H4 (cell line): ENCODE measurements around the gene NFATC1. TPM values are rescaled to one million over a fixed set of nuclear protein-coding genes. Genes with fewer than 3 reads are reported as not detected.

Experiments used
- DNase-seq: peaks from one replicate; pipeline ENCODE4 v3.0.0-alpha.2; 2015; ENCODE audit warnings: low spot score
- total RNA-seq: library from RNA; depleted of rRNA; stranded (reverse); fragments of >200 nt; shearing (Covaris generic); gene quantifications from 2 replicates; pipeline ENCODE4 v1.2.3, GENCODE V29; 2014

Gene NFATC1
- total RNA-seq, 1 experiment from 2014 or later, result 4.3 TPM

DNA sequence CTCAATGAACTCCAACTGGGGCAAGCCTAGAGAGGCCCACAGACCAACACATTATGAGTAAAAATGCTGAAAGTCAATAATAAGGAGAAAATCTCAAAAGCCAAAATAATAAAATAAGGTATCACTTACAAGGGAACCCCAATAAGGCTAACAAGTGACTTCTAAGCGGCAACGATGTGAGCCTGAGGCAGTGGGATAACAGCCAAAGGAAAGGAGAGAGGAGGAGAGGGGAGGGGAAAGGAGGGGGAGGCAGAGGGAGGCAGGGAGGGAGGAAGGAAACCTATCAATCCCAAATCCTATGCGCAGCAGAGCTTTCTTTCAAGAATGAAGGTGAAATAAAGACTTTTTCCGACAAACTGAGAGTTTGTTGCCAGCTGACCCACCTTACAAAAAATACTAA lies 6.0 kb upstream of the NFATC1 start:
- no peak for DNase-seq

DNA sequence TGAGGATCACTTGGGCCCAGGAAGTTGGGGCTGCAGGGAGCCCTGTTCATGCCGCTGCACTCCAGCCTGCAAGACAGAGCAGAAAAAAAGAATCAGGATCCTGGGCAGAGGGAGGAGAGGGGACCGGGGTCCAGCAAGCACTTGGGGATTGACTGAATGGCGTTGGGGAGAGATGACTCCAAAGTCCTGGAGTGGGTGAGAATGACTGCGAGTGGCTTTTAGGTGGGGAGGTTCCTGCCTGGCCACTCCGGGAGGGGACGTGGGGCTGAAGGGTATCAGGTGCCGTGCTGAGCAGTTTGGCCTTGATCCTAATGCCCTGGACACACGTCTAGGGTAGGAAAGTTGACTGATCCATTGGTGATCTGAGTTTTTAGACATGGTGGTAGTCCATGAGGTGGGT lies 3.5 kb upstream of the NFATC1 start:
- DNase-seq, result no peak

GRCh38 chr18:79393181-79393634 lies 2.5 kb upstream of the NFATC1 start:
- DNase-seq, result no peak

- DNase-seq, result peak; percentile 87
Measured at GRCh38 chr18:79393635-79394533, 1.8 kb upstream of the NFATC1 start.

DNA sequence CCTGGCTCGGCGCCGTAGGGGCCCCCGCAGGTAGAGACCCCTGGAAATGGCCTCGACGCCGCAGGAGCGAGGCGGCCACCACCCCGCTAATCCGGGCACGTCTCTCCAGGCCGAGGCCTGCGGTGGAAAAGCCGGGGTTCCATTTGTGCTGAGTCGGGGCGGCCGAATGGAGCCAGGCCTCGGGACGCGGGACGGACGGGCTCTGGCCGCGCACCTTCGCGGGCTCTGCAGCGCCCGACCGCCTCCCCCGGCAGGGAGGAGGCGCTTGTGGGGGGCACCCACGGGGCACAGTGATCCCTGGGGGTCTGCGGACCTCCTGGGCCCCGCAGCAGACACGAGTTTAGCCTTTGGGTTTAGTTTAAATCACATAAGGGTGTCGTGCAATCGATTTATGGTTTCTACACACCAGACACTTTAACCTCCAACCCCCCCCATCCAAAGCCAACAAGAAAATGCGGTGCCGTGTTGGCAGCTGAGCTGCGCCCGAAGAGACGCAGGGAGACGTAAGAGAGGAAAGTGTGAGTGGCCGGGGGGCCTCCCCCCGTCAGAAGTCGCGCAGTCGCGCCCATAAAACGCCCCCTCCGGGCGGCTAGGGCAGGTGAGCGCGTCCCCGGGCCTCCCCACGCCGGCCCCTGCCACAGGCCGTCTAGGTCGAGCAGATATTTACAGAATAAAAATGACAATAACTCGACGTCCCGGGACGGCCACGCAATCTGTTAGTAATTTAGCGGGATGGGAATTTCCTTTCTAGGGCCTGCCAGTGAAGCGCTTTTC lies 1.0 kb upstream of the NFATC1 start:
- DNase-seq, result peak; percentile 36

DNA sequence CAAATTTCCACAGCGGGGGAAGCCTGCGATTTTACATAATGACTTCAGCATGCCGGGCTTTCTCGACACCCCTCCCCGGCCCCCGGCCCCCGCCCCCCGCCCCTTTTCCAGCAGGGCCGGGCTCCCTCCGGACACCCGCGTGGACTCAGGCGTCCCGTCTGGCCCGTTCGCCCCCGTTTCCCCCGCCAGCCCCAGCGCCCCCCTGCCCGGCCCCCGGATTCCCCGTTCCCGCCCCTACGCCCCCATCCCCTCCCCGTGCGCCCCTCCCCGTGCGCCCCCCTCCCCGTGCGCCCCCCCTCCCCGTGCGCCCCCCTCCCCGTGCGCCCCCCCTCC lies 456 bp upstream of the NFATC1 start:
- DNase-seq, result no peak

DNA sequence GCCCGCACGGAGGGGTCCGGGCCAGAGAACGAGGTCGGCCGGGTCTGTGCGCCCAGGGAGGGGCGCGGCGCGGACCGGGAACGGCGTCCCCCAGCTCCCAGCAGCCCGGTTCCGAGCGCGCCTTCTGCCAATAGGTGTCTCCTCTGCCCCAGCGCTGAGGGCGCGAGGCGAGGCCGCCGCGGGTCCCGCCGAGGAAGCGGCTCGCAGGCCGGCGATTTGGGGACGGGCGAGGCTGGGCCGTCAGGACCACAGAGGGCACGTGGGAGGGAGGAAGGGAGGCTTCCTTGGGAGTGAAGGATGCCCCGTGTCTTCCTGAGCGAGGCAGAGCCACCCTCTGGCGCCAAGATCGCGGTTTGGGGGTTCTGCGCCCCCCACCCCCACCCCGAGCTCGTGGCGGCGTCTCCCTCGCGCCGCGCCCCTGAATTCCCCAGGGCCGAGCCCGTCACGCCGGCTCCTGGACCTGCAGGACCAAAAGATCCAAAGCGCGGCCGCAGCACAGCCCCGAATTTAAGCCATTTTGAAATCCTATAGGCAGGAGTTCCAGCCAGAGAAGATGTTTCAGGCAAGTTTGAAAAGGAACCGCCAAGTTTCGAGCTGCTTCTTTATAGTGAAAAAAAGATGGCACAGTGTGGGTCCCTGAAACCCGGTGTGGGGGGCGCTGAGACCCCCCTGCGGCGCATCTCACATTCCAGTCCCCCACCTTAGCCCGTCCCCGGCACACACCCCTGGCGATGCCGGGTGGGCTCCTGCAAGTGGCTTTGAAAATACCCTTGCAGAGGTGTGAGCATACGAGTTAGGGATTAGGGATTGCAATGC lies 909 bp downstream of the NFATC1 start:
- no peak for DNase-seq

GRCh38 chr18:79397247-79397829 lies 1.6 kb downstream of the NFATC1 start:
- no peak for DNase-seq

GRCh38 chr18:79397830-79398761 lies 2.4 kb downstream of the NFATC1 start:
- no peak for DNase-seq

- no peak for DNase-seq
Measured at GRCh38 chr18:79399275-79400081, 3.7 kb downstream of the NFATC1 start.

- DNase-seq, result no peak
Measured at GRCh38 chr18:79400091-79400590, 4.4 kb downstream of the NFATC1 start.

GRCh38 chr18:79400591-79401381 lies 5.1 kb downstream of the NFATC1 start:
- no peak for DNase-seq

DNA sequence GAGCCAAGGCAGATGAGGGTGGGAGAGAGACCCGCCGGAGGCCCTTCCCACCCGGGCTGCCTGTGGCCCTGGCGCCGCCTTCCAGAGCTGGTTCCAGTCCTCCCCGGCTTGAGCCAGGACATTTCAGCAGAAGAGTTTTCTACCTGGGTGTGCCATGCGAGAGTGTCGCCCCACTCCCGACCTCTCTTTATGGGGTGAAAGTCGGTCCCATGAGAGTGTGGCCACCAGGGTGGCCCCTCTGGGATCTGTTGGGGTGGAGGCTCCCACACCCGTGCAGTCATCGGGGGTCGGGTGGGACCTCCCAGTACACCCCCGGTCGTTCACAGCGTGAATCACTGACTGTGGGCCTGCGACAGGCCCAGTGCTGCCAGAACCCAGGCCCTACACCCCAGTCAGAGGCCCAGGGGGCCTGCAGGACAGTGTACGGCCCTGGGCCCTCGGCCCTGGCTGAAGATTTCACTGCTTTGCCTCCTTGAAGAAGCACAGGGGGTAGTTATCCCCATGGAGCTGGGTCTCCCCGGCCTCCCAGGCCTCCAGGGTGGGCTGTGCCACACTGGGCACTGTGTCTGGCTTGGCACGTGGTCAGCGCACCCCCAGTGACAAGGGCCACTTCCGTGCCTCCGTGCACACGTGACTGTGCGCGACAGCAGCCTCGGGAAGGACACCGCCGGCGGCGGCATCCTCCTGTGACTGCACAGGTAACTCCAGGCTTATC lies 5.9 kb downstream of the NFATC1 start:
- no peak for DNase-seq

DNA sequence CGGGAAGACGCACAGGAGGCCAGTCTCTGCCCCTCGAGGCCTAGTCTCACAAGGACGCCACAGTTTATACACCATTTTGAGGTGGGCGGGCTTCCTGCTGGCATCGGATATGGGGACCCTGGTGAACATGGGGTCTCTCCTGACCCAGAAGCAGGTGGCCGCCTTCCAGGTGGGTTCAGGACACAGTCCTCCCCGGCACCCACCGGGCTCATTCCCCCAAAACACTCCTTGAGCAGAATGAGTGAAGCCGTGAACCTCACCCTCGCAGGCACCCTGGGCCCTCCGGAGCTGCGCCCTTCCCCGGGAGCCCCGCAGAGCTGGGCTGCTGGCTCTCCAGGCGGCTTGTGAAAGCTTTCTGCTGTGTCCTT lies 6.5 kb downstream of the NFATC1 start:
- no peak for DNase-seq

DNA sequence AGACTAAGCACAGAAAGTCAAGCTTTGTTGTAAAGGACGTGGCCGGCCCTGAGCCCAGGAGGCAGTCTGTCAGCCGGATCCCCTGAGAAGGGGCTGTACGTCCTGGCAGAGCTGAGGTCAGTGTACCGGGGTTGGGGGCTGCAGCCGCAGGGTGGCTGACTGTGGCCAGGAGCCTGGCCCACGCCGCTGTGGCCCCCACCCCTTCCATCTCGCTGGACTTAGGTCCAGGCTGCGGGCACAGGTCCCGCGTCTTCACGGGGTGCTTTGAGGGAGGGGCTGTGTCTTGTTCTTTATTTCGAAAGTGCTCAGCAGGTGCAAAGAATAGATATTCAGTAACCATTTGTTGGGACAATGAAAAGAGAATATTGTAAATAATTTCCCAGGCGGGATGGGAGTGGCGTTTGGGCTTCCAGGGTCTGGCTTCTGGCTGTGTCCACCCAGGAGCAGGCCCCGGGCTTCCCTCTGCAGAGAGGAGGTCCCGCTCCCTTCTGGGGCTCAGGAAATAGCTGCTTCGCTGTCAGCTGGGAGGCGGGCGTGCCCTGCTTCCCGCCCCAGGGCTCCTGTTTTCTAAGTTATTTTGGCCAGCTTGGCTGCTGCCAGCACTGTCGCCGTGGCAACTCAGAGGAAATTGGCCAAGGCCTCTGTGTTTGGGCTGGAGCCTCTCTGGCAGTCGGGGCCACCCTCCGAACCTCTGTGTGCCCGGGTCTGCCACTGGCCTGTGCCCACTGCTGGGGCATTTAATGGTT lies 7.4 kb downstream of the NFATC1 start:
- DNase-seq, result no peak

GRCh38 chr18:79403723-79404566 lies 8.2 kb downstream of the NFATC1 start:
- DNase-seq, result no peak

- no peak for DNase-seq
Measured at GRCh38 chr18:79404567-79404910, 8.8 kb downstream of the NFATC1 start.
